SK-N-SH (cell line): ENCODE measurements around the gene H2AZ2.
"Not testable (repeated sequence)": the region's sequence is repeated elsewhere in the genome, so short reads cannot be mapped to it uniquely, and the experiment has no call there.

ENCODE experiments used
- RXRA ChIP-seq: IDR thresholded peaks from 2 replicates; pipeline ENCODE4 v1.4.0; 2012; ENCODE audit warnings: low read depth, mild to moderate bottlenecking, borderline replicate concordance
- TAF1 ChIP-seq: IDR thresholded peaks from 2 replicates; pipeline ENCODE4 v1.6.1; 2012; ENCODE audit warnings: low read depth, mild to moderate bottlenecking, low read length, moderate library complexity, borderline replicate concordance
- TF ChIP-seq, protein P1 (sequence below): fragments of 200-600 bp; sonication (generic); IDR thresholded peaks from 2 replicates; pipeline ENCODE4 v1.6.1; 2017; ENCODE audit warnings: antibody characterized with exemption, mild to moderate bottlenecking, moderate library complexity

DNA sequence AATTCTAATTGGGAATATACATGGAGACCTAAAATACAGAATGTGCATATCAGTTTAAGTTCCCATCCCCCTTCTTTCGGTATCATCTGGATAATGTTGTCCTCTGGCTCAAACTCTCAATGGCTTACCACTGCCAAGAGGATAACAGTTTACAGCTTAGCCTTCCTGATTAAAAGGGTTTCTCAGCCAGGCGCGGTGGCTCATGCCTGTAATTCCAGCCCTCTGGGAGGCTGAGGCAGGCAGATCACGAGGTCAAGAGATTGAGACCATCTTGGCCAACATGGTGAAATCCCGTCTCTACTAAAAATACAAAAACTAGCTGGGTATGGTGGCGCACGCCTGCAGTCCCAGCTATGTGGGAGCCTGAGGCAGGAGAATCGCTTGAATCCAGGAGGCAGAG, 5.2 kb downstream of the H2AZ2 start:
- TF ChIP-seq TAF1, RXRA: not testable (repeated sequence)
- TF ChIP-seq, protein P1, sequence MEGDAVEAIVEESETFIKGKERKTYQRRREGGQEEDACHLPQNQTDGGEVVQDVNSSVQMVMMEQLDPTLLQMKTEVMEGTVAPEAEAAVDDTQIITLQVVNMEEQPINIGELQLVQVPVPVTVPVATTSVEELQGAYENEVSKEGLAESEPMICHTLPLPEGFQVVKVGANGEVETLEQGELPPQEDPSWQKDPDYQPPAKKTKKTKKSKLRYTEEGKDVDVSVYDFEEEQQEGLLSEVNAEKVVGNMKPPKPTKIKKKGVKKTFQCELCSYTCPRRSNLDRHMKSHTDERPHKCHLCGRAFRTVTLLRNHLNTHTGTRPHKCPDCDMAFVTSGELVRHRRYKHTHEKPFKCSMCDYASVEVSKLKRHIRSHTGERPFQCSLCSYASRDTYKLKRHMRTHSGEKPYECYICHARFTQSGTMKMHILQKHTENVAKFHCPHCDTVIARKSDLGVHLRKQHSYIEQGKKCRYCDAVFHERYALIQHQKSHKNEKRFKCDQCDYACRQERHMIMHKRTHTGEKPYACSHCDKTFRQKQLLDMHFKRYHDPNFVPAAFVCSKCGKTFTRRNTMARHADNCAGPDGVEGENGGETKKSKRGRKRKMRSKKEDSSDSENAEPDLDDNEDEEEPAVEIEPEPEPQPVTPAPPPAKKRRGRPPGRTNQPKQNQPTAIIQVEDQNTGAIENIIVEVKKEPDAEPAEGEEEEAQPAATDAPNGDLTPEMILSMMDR, result not testable (repeated sequence)
